GM20000 (cell line): ENCODE results near the gene ARMC12.

Experiments
- DNase-seq: peaks from one replicate; pipeline ENCODE4 v3.0.0; 2012; ENCODE audit warnings: low spot score
- CTCF ChIP-seq: IDR thresholded peaks from 2 replicates; pipeline ENCODE4 v1.5.1; 2012; ENCODE audit warnings: mild to moderate bottlenecking, control low read depth; ENCODE audit errors: extremely low read depth, missing control alignments

ARMC12 gene

GRCh38 chr6:35771343-35771627 lies 34.5 kb downstream of the ARMC12 start:
- no peak for DNase-seq
- TF ChIP-seq CTCF: no peak

- no peak for DNase-seq
- no peak for TF ChIP-seq CTCF
Measured at GRCh38 chr6:35774116-35774794, 37.4 kb downstream of the ARMC12 start.

- no peak for TF ChIP-seq CTCF
- DNase-seq: no peak
Measured at GRCh38 chr6:35775031-35775430, 38.2 kb downstream of the ARMC12 start.

- peak; percentile 61 for DNase-seq
- no peak for TF ChIP-seq CTCF
Measured at GRCh38 chr6:35776364-35777215, 39.8 kb downstream of the ARMC12 start, which contains the start of gene CLPSL2. CLPSL2 (plus strand) TSS chr6:35776598; CDS start chr6:35776619, 21 bp downstream.

- DNase-seq: peak; percentile 7
Measured at GRCh38 chr6:35777356-35778102, 40.7 kb downstream of the ARMC12 start.

GRCh38 chr6:35778437-35778836 lies 41.6 kb downstream of the ARMC12 start:
- TF ChIP-seq CTCF: no peak
- peak; percentile 21 for DNase-seq

More at GRCh38 chr6:35777356-35778102, 40.7 kb downstream of the ARMC12 start:
- TF ChIP-seq CTCF: no peak

GRCh38 chr6:35780719-35781118 lies 43.9 kb downstream of the ARMC12 start, which contains the start of gene CLPSL1:
CLPSL1 (plus strand) TSS chr6:35781019; CDS start chr6:35781111, 92 bp downstream.
- DNase-seq: peak; percentile 8
- no peak for TF ChIP-seq CTCF
